Stimulated activated CD4-positive, alpha-beta T cell treated with anti-CD3 and anti-CD28 coated beads, Interleukin-4, amount 100 ng/mL, for 4 hours (primary cell): ENCODE data around the gene MYF6.
"Not testable (repeated sequence)": the region's sequence is repeated elsewhere in the genome, so short reads cannot be mapped to it uniquely, and the experiment has no call there.

Source experiments
- DNase-seq, 2 experiments: peaks; one replicate each; pipeline ENCODE4 v3.0.0-alpha.2; 2020

Gene MYF6

GRCh38 chr12:80707126-80707829 lies at the start of gene MYF6:
Gene MYF6, plus strand, starts transcription at chr12:80707634. Its CDS starts 86 bp downstream, at chr12:80707720.
- DNase-seq, result no peak

GRCh38 chr12:80659512-80660063 lies 47.8 kb upstream of the MYF6 start:
- DNase-seq, result no peak

DNA sequence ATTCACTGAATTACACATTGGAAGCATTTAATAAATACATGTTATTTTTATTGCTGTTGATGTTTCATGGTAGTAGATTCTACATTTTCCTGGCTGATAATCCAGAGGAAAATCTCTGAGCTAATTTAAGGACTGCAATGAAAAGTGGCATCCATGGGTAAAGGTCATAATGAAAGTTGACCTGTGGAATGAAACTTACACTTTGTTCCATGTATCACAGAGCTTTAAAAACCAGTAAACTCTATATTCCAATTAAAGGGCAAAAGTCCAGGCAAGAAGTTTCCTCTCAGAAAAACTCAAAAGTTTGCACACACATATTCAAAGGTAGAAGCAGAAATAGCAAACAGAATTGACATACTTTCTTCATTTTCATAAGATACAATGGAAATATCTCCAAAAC lies 44.8 kb upstream of the MYF6 start:
- no peak for DNase-seq

DNA sequence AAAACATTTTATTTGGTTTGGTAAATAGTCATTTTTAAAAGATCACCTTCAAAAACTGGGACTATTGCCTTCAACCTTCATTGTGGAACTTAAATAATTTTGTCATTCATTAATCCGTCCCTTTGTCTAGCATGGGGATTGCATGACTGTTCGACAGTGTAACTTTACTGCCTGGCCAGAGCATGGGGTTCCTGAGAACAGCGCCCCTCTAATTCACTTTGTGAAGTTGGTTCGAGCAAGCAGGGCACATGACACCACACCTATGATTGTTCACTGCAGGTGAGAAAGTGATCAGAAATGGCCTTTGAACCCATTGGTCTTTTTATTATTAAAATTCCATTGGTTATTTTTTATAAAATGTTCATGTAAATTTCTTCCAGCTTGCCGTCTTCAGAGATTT lies 37.2 kb upstream of the MYF6 start:
- no peak for DNase-seq

DNA sequence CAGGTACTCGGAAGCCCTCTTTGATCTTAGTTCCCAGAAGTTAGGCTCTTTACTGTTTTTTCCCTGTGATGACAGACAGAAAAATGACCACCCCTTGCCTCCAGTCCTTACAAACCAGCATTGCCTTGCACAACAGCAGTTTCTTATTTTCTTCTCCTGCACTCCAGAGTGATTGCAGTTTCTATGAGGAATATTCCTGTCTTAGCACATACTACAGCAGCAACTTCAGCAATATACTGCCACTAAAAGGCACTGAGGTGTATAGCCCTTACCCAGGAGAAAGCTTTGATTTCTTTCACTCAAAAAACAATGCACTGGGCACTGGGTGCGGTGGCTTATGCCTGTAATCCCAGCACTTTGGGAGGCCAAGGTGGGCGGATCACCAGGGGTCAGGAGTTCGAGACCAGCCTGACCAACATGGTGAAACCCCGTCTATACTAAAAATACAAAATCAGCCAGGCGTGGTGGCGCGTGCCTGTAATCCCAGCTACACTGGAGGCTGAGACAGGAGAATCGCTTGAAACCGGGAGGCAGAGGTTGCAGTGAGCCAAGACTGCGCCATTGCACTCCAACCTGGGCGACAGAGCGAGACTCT lies 31.3 kb upstream of the MYF6 start:
- not testable (repeated sequence) for DNase-seq

DNA sequence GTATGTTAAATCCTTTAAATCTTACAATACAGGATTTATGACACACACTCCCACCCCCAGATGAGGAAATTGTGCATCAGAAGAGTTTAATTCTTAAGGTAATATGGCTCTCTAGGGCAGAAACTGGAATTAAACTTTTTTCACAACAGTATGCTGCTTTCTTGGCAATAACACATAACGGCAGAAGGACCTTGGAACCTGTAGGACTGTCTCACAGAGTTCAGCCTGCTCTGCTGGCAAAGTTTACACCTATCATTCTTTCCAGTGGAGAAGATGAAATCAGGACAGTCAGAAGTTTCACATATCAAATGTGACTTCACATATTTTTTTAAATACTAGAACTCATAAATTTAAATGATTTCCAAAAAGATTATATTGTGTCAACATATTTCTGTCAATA lies 30.6 kb upstream of the MYF6 start:
- DNase-seq, result no peak

GRCh38 chr12:80677994-80678393 lies 29.4 kb upstream of the MYF6 start:
- DNase-seq, result no peak

- DNase-seq, result no peak
These were observed 27.9 kb upstream of the MYF6 start for GRCh38 chr12:80679346-80680131.

- no peak for DNase-seq
These were observed 26.1 kb upstream of the MYF6 start for GRCh38 chr12:80681287-80681686.

DNA sequence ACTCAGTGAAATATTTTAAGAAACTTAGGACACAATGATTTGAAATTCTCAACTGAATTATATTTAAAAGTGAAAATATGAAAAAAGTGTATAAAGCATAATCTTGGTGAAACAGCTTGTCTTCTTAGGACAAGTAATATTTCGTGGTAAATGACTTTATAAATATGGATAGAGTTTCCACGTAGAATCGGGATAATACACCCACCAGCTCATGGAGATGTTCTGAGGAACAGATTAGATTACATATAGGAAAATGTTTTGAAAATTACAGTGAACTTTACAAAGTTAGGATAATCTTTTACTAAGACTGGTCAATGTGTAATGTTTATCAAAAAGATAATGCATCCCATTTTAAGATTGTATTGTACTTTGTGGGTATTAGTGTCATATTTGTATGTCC lies 25.6 kb upstream of the MYF6 start:
- DNase-seq, result no peak

GRCh38 chr12:80684077-80684495 lies 23.3 kb upstream of the MYF6 start:
- DNase-seq, result no peak

GRCh38 chr12:80690090-80690489 lies 17.3 kb upstream of the MYF6 start:
- DNase-seq, result no peak

GRCh38 chr12:80690513-80690912 lies 16.9 kb upstream of the MYF6 start:
- no peak for DNase-seq

DNA sequence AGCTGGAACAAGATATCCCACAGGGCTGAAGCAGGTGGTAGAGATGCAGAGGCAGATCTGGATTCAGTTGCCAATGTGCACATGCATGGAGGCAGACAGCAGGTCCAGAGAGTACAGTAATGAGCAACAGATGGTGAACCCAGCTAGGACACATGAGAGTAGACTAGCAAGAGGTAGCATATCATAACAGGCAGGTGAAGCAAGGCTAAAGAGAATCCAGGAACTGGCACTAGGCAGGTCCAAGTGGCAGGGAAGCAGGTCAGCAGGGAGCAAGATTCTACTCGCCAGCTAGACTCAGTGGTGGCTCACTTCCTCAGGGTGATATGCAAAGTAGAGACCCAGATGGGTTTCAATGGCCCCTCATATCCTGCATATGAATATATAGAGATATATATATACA lies 15.3 kb upstream of the MYF6 start:
- no peak for DNase-seq

DNA sequence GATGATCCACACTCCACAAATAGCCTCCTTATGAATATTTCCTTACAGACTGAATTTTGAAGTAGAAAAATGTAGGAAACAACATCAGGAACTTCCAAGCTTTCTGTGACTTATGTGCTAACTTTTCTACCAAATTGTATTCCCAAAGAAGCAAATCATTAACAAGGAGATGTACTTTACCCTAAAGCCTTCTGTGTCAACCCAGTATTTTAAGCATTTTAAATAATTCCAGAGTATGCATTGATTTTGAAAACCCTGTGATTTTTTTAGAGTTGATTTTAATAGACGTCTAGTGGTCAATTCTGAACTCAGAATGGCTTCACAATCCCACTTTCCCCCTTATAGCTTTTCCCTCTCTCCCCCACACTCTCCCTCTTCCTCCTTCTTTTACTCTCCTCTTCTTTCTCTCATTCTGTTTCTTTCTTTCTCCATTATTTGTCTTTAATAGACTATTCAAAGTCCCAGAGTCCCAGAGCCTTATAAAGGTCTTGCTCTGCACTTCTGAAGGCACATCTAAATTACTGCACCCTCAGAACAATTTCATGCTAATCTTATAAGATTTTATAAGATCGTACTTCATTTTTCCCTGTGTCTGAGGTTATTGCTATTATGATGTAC lies 10.1 kb upstream of the MYF6 start:
- no peak for DNase-seq

GRCh38 chr12:80698256-80698655 lies 9.2 kb upstream of the MYF6 start:
- DNase-seq, result no peak

DNA sequence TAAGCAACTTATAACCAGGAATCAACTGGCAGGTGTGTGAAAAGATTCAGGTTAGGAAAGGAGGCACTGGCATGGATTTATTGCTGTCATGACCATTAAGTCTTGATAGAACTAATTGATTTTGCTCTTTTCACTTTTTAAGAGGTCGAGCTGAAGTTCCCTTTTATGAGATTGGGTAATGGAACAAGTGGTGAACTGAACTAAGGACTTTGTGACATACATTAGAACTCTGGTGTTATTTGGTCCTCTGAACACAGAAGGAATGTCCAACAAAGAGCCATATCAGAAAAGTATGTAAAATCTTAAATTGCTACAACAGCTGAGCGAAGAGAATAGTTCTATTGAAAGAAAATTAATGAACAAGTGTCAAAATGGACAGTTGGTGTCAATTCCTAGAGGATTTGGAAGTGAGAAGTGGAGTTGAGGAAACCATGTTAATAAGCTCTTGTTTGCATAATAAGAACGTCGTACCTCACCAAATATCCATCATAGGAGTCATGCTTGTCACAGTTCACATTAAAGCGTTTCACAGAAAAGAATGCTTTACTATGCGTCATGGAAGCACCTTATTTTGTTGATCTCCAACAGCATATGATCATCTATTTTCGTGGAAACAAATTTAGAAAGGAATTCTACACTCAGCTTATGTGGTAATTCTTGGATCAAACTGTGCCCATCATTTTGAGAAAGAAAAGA lies 8.4 kb upstream of the MYF6 start:
- no peak for DNase-seq

GRCh38 chr12:80700327-80700726 lies 7.1 kb upstream of the MYF6 start:
- DNase-seq, result no peak

DNA sequence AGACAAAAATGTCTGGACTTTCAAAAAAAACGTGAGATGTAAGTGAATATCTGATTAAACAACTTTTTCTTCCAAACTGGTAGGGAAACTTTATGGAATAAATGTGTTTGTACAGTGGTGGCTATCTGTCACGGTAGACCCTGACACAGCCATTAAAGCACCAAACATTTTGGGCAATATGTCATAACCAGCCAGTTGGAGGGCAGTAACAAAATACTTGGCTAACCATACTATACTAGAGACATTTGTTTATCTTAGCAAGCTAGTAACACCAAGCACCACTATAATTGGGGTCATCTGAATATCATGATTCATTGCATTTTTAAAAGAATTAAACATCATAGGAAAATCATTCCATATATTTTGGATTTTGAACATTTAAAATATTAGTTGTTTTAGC lies 6.0 kb upstream of the MYF6 start:
- no peak for DNase-seq

DNA sequence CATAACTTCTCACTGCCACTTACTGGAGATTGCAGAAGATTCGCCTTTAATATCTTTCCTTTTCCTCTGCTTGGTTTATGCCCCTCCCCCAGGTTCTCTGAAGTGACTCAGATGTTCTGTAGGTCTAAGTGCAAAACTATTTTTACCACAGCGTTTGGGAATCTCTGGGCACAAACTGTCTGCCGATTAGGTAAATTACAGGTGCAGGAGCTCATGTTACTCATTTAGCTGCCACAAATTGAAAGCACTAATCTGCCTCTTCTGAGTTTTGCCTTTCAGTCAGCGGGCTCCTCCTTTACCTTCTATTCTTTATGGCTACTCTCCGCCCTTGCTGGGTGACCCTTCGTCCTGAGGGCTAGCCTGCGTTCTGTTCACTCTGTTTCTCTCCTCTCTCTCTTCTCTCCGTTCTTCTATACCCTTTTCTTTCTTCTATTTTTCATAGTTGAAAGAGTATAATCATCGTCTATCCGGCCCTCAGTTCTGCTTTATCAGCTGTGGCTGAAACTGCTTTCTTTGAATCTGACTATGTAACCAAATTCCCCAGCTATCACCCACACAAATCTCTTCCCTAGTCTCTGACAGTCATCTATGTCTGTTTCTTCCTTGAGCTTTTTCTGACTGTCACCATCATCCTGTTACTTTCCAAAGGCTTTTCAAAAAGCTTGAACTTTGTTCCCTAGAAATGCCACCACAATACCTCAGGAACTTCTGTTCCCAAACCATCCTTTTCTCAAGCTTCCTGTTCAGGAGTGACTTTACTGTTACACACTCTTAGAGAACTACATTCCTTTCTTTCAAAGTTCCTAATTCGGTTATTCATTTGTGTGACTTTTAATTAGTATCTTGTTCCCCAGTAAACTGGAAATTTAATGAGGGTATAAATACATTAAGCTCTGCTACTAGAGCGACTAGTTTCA lies 4.3 kb upstream of the MYF6 start:
- no peak for DNase-seq

- DNase-seq, result no peak
These were observed 3.0 kb upstream of the MYF6 start for GRCh38 chr12:80704420-80704819.

- no peak for DNase-seq
These were observed 410 bp downstream of the MYF6 start for GRCh38 chr12:80707830-80708258.
